HG02885 (cell line): ENCODE measurements around the gene SSTR5.
"Not testable (repeated sequence)": the region's sequence is repeated elsewhere in the genome, so short reads cannot be mapped to it uniquely, and the experiment has no call there.

Source experiments
- ATAC-seq: cut with Tn5 transposase; IDR thresholded peaks from one replicate; pipeline ENCODE4 v1.9.1; 2021; ENCODE audit warnings: mild to moderate bottlenecking; ENCODE audit not compliant: unreplicated experiment, poor library complexity

SSTR5 gene

DNA sequence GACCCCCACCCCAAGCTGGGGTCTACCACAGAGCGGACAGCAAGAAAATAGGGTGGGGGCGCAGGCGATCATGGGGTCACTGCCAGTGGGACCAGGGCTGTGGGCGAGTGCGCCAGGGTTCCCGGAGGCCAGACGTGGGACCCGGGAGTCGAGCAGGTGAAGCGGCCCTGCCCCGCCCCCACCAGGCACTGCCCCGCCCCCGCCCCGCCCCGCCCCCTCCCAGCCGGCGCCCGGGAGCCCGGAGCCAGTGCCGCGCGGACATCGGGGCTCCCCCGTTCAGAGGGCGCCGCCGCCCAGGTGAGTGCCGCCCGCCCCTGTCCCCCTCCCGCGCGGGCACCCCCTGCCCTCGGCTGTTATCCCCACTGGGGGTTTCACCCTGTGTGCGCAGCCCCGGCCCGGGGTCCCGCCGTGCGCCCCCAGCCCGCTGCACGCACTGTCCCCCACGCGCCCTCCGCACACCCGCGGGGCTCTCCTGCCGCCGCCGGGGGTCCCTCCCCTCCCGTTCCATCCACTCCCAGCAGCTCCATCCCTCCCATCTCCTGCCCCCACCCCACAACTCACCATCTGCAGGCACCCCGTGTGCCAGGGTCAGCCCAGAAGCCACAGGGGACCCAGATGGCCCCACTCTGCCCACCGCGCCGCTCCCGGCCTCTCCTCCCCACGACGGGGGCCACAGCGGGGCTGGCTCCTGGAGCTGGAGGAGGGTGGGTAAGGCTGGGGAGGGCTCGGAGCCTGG lies at the start of gene SSTR5:
TSS of gene SSTR5 (plus strand) at position 222 of the 736 bp plus-strand sequence. CDS start 6,122 bp downstream, outside the sequence.
- no peak for ATAC-seq

DNA sequence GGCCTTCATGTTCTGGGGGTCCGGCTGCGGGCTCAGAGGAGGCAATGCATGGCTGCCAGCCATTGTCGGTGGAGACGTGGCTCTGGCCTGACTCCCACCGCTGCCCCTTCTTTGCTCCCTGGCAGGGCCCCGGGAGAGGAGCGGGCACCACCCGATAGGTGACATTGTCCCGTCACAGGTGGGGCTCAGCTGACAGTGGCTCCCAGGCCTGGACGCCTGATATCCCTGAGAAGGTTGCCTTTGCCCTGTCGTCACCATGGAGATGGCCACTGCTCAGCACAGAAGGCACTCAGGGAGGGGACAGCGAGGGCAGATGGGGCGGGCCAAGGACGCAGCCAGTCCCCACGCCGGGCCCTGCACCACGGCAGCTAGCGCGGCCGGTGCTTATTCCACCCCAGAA lies 48.4 kb upstream of the SSTR5 start:
- no peak for ATAC-seq

- not testable (repeated sequence) for ATAC-seq
Measured at GRCh38 chr16:1025183-1025809, 47.3 kb upstream of the SSTR5 start.

GRCh38 chr16:1026057-1026783 lies 46.3 kb upstream of the SSTR5 start:
- ATAC-seq, result no peak

DNA sequence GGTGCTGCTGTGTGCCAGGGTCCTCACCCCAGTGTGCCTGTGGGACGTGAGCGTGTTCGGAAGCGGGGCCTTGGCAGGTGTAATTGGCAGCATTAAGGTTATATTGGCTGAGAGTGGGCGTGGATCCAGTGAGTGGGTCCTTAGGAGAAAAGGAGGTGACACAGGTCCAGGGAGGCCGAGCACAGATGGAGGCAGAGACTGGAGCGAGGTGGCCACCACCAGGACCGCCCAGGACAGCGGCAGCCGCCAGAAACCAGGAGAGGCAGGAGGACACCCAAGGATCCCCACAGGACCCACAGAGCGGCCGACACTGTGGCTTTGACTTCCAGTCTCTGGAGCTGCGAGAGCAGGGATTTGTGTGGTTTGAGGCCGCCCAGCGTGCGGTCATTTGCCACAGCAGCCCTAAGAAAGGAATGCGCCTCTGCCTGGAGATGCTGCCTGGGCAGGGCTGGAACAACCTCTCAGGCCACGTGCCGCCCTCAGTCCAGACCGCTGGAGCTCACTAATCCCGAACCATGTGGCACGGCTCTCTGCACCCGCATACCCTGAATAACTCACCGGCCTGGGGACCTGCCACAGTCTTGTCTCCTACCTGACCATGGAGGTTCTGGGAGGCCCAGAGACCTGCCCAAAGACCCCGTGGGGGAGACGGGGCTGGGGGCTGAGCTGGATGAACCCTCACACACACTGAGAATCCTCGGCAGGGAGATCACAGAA lies 45.6 kb upstream of the SSTR5 start:
- ATAC-seq, result no peak

GRCh38 chr16:1027501-1027815 lies 45.1 kb upstream of the SSTR5 start:
- ATAC-seq, result no peak

DNA sequence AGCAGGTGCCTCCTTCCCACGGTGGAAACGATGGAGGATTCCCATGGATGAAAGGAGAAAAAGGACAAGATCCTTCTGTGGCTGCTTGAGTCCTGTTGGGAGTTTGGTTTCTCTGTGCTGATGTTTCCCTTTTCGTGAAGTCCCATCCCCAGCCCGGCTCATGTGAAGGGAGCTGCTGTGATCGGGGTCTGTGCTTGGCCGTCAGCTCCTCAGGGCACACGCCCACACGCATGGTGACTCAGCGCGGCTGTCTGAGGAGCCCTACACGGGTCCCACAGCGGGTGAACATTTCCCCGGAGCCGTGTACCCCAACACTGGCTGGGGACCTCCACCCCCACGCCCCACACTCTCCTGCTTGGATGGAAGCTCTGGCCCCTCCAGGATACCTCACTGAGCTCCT lies 44.5 kb upstream of the SSTR5 start:
- no peak for ATAC-seq

GRCh38 chr16:1028524-1029258 lies 43.9 kb upstream of the SSTR5 start:
- ATAC-seq, result no peak

- ATAC-seq, result no peak
Measured at GRCh38 chr16:1029259-1029545, 43.3 kb upstream of the SSTR5 start.

DNA sequence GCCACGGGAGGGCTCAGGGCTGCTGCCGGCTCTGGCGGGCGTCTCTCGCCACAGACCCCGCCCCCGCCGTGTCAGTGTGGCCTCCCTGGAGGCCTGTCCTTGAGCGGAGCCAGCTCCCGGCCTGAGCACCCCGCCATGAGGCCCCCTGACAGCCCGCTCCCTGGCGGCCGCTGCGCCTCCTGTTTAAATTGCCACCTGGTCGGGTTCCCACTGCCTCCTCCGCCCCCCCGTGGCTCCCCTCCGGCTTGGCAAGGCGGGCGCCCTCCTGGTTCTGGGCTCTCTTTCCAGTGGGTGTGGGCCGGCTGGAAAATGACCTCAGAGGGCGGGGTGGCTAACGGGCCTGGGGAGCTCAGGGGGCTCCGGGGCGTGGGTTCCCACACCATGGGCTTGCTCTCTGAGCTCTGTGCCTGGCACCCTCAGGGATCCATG lies 42.1 kb upstream of the SSTR5 start:
- no peak for ATAC-seq

- ATAC-seq, result no peak
Measured at GRCh38 chr16:1031666-1032065, 40.9 kb upstream of the SSTR5 start.

DNA sequence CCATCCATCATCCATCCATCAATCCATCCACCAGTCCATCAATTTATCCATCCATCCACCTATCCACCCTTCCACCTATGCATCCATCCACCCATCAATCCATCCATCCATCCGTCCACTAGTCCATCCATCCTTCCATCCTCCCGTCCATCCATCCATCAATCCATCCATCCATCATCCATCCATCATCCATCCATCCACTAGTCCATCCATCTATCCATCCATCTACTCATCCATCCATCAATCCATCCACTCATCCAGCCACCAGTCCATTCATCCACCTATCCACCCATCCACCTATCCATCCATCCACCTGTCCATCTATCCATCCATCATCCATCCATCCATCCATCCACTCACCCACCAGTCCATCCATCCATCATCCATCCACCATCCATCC lies 39.9 kb upstream of the SSTR5 start:
- ATAC-seq, result no peak

- no peak for ATAC-seq
Measured at GRCh38 chr16:1033128-1033679, 39.3 kb upstream of the SSTR5 start.

- no peak for ATAC-seq
Measured at GRCh38 chr16:1034230-1035065, 38.1 kb upstream of the SSTR5 start.

- ATAC-seq, result no peak
Measured at GRCh38 chr16:1035066-1035415, 37.5 kb upstream of the SSTR5 start.

DNA sequence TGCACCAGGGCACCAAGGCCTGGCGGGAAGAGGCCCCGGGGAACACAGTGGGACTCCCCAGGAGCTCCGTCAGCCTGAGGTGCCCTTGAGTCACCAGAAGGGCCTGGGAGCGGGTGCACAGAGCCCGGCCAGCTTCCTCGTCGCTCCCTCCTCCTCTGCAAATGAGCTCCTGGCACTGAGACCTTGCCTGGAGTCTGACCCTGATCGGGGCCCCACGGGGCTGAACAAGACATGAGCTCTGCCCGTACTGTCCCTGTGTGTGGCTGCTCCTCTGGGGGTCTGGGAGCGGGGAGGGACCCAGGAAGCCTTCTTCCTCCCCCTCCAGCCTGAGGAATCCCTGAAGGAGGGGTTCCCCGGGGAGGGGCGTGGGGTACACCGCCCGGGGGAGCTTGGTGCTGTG lies 36.4 kb upstream of the SSTR5 start:
- ATAC-seq, result no peak

DNA sequence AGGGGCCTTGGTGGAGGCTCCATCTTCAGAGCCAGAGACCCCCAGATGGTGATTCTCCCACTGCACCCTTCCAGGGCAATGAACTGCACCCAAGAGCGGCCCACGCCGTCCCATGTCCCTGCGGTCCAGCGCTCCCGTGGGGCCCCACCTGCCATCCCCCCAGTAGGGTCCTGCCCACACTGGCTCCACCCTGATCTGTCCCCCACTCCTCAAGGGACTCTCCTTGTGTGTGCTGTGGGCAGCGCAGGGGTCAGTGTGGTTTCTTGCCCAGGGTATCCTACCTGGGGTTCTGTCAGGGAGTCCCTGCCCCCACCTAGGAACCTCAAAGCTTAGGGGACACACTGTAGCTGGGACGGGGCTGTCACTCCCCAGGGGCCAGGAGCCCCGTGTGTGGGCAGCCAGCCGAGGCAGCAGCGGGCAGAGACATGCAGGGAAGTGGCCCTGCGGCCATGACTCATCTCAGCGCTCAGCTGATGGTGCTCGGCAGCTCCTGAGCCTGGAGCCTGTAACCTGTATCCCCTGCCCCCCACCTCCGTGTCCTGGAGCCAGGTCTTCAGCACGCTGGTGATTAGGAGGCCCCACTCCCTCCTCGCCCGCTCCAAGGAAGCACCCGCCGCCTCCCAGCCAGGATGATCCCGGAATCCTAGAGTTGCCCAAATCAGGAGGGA lies 35.7 kb upstream of the SSTR5 start:
- ATAC-seq, result no peak

DNA sequence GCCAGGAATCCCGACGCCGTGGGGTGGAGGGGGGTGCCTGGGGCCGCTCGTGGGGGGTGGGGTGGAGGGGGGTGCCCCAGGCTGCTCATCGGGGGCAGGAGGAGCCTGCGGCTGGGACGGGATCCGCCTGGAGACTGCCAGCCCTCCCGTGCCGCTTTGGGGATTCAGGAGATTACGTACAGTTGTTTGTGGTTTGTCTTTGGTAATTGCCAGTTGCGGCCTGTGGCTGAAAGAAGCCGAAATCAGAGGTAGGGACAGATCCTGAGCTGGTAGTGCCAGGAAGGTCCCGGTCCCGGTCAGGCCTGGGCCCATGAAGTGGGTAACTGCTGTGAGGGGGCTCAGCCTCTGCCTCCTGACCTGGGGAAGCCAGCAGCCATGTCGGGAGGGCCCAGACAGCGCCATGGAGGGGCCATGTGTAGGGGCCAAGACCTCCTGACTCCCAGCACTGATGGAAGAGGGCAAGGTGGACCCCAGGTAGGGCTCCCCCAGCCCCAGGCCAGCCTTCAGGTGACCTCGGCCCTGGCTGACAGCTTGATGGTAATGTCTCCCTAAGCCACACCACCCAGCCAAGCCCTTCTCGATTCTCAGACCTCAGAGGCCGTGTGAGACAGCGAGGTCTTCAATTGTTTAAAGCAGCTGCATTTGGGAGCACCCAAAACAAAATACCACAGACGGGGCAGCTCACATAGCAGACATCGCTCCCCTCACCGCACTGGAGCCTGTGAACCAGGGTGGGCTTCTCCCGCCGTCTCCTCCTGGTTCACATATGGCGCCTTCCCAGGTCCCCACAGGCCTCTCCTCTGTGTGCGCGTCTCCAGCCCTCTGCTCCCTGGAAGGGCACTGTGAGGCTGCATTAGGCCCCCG lies 34.9 kb upstream of the SSTR5 start:
- no peak for ATAC-seq
